ENCODE data around the gene HRH1.

- TF ChIP-seq TAF1 (IDR thresholded peaks at IDR 0.05; ENCODE audit: low read depth, low read length) (no peak), POLR2AphosphoS5 (IDR thresholded peaks at IDR 0.05; ENCODE audit: low read depth, low read length) (no peak), POLR2A (IDR thresholded peaks at IDR 0.05; ENCODE audit: low read depth, low read length) (no peak)
Observed at GRCh38 chr3:11297126-11297525, 142.8 kb downstream of the HRH1 start.
